ENCODE results near the gene C11orf58.

C11orf58 gene

GRCh38 chr11:16785520-16786128 is 47.2 kb downstream of the C11orf58 start:
- peak; percentile 81 for DNase-seq (ENCODE audit: low spot score)

- no peak for DNase-seq (ENCODE audit: low spot score)
Observed at GRCh38 chr11:16786131-16786530, 47.7 kb downstream of the C11orf58 start.

GRCh38 chr11:16787035-16787742 is 48.7 kb downstream of the C11orf58 start:
- no peak for DNase-seq (ENCODE audit: low spot score)

GRCh38 chr11:16788141-16789062 is 50.0 kb downstream of the C11orf58 start:
- peak; percentile 57 for DNase-seq (ENCODE audit: low spot score)

GRCh38 chr11:16789063-16789420 is 50.6 kb downstream of the C11orf58 start:
- DNase-seq (ENCODE audit: low spot score) = no peak

GRCh38 chr11:16789560-16790485 is 51.4 kb downstream of the C11orf58 start:
- no peak for DNase-seq (ENCODE audit: low spot score)

- DNase-seq (ENCODE audit: low spot score) = no peak
Observed at GRCh38 chr11:16790486-16791190, 52.2 kb downstream of the C11orf58 start.

- no peak for DNase-seq (ENCODE audit: low spot score)
Observed at GRCh38 chr11:16791191-16791961, 52.9 kb downstream of the C11orf58 start.

- DNase-seq (ENCODE audit: low spot score) = no peak
Observed at GRCh38 chr11:16792426-16792825, 54.0 kb downstream of the C11orf58 start.

GRCh38 chr11:16793009-16793408 is 54.6 kb downstream of the C11orf58 start:
- no peak for DNase-seq (ENCODE audit: low spot score)

- DNase-seq (ENCODE audit: low spot score) = no peak
Observed at GRCh38 chr11:16793511-16793910, 55.1 kb downstream of the C11orf58 start.

- no peak for DNase-seq (ENCODE audit: low spot score)
Observed at GRCh38 chr11:16794047-16794818, 55.8 kb downstream of the C11orf58 start.

GRCh38 chr11:16795146-16795545 is 56.7 kb downstream of the C11orf58 start:
- DNase-seq (ENCODE audit: low spot score) = no peak

- no peak for DNase-seq (ENCODE audit: low spot score)
Observed at GRCh38 chr11:16796311-16796710, 57.9 kb downstream of the C11orf58 start.

GRCh38 chr11:16797776-16798175 is 59.3 kb downstream of the C11orf58 start:
- no peak for DNase-seq (ENCODE audit: low spot score)

- no peak for DNase-seq (ENCODE audit: low spot score)
Observed at GRCh38 chr11:16799221-16799620, 60.8 kb downstream of the C11orf58 start.

- DNase-seq (ENCODE audit: low spot score) = no peak
Observed at GRCh38 chr11:16799890-16800289, 61.4 kb downstream of the C11orf58 start.

- DNase-seq (ENCODE audit: low spot score) = no peak
Observed at GRCh38 chr11:16800382-16800781, 61.9 kb downstream of the C11orf58 start.

GRCh38 chr11:16801288-16801980 is 63.0 kb downstream of the C11orf58 start:
- no peak for DNase-seq (ENCODE audit: low spot score)

Measured in pons (tissue), 1 donor.